DND-41 (cell line): Measurements from ENCODE around the gene ZC3H12C.
"Not testable (repeated sequence)": the region's sequence is repeated elsewhere in the genome, so short reads cannot be mapped to it uniquely, and the experiment has no call there.

Experiments
- ATAC-seq: fragments of 200-7000 bp; cut with Tn5 transposase; 3 replicates; pipeline ENCODE4 v1.9.1; 2021; ENCODE audit warnings: low read depth; ENCODE audit not compliant: insufficient read depth
- DNase-seq: peaks from one replicate; pipeline ENCODE4 v3.0.0-alpha.2; 2020
- H2AFZ ChIP-seq: 2 replicates; pipeline ENCODE4 v1.6.0; 2012; ENCODE audit warnings: low read depth, low read length
- H3K27ac ChIP-seq: 2 replicates; pipeline ENCODE4 v1.5.1; 2012; ENCODE audit warnings: low read length, inconsistent platforms
- H3K27me3 ChIP-seq: fragments of 200-600 bp; sonication (generic); 2 replicates; pipeline ENCODE4 v1.6.0; 2012; ENCODE audit warnings: low read length, mild to moderate bottlenecking, inconsistent platforms; ENCODE audit not compliant: insufficient read depth, poor library complexity
- H3K36me3 ChIP-seq: 2 replicates; pipeline ENCODE4 v1.5.1; 2012; ENCODE audit warnings: low read length, inconsistent platforms; ENCODE audit not compliant: insufficient read depth
- H3K4me1 ChIP-seq: 2 replicates; pipeline ENCODE4 v1.5.1; 2012; ENCODE audit warnings: mild to moderate bottlenecking, low read length; ENCODE audit not compliant: insufficient read depth
- H3K4me2 ChIP-seq: 2 replicates; pipeline ENCODE4 v1.6.0; 2012; ENCODE audit warnings: mild to moderate bottlenecking, moderate library complexity, low read length, inconsistent platforms; ENCODE audit not compliant: insufficient read depth
- H3K4me3 ChIP-seq, 2 experiments: fragments of 200-600 bp in 1 of 2; shearing (Covaris generic) in 1 of 2; 2 replicates each; pipeline ENCODE4 v1.5.1; 2012 to 2016; ENCODE audit warnings: inconsistent platforms in 2 of 2, low read length in 2 of 2, mild to moderate bottlenecking in 2 of 2, low read depth in 1 of 2, moderate library complexity in 1 of 2
- H3K79me2 ChIP-seq: 2 replicates; pipeline ENCODE4 v1.6.0; 2012; ENCODE audit warnings: low read length, inconsistent platforms; ENCODE audit not compliant: insufficient read depth
- H3K9ac ChIP-seq: 2 replicates; pipeline ENCODE4 v1.6.0; 2012; ENCODE audit warnings: low read depth, mild to moderate bottlenecking, inconsistent platforms, low read length, moderate library complexity
- H3K9me3 ChIP-seq: 2 replicates; pipeline ENCODE4 v1.5.1; 2012; ENCODE audit warnings: low read length, moderate library complexity, mild to moderate bottlenecking, inconsistent platforms; ENCODE audit not compliant: insufficient read depth, severe bottlenecking
- H4K20me1 ChIP-seq: 2 replicates; pipeline ENCODE4 v1.6.0; 2012; ENCODE audit warnings: low read length; ENCODE audit not compliant: insufficient read depth
- CTCF ChIP-seq: IDR thresholded peaks from 2 replicates; pipeline ENCODE4 v1.5.1; 2012; ENCODE audit warnings: borderline replicate concordance, low read length, moderate library complexity, mild to moderate bottlenecking; ENCODE audit not compliant: poor library complexity, severe bottlenecking; ENCODE audit errors: extremely low read depth
- EZH2 ChIP-seq: IDR thresholded peaks from 3 replicates; pipeline ENCODE4 v1.6.1; 2012; ENCODE audit warnings: borderline replicate concordance, low read depth, mild to moderate bottlenecking, moderate library complexity, low read length, inconsistent platforms; ENCODE audit not compliant: severe bottlenecking

Gene ZC3H12C

GRCh38 chr11:110194211-110194766, 101.1 kb downstream of the ZC3H12C start:
- H3K27me3 ChIP-seq, H3K4me3 ChIP-seq, ATAC-seq, H3K9ac ChIP-seq, DNase-seq, H3K36me3 ChIP-seq, H2AFZ ChIP-seq, H3K9me3 ChIP-seq, H3K27ac ChIP-seq, H3K79me2 ChIP-seq, H3K4me2 ChIP-seq, H3K4me1 ChIP-seq, H4K20me1 ChIP-seq: not testable (repeated sequence)

- H3K27me3 ChIP-seq: no peaks in the 10 kb centered on the region
- no peaks in the 10 kb centered on the region for H4K20me1 ChIP-seq
- no peak overlapping the region for H2AFZ ChIP-seq
- no peaks in the 10 kb centered on the region for H3K9me3 ChIP-seq
- H3K9ac ChIP-seq: no peak overlapping the region
- DNase-seq: no peak
- H3K4me1 ChIP-seq: no peaks in the 10 kb centered on the region
- no peak overlapping the region for H3K4me3 ChIP-seq
- TF ChIP-seq CTCF (no peak), EZH2 (no peak)
- no peak for ATAC-seq
- no peaks in the 10 kb centered on the region for H3K36me3 ChIP-seq
- H3K27ac ChIP-seq: no peak overlapping the region
- no peak overlapping the region for H3K4me2 ChIP-seq
- no peaks in the 10 kb centered on the region for H3K79me2 ChIP-seq
These were observed 103.1 kb downstream of the ZC3H12C start for GRCh38 chr11:110196241-110196754.

GRCh38 chr11:110196884-110197420, 103.8 kb downstream of the ZC3H12C start:
- ATAC-seq (no peak), DNase-seq (no peak)
- H3K79me2 ChIP-seq: no peaks in the 10 kb centered on the region
- no peak overlapping the region for H3K4me3 ChIP-seq
- no peak overlapping the region for H3K4me2 ChIP-seq
- H3K27ac ChIP-seq: no peak overlapping the region
- H4K20me1 ChIP-seq: no peaks in the 10 kb centered on the region
- no peaks in the 10 kb centered on the region for H3K4me1 ChIP-seq
- TF ChIP-seq EZH2: no peak
- TF ChIP-seq CTCF: no peak
- H3K36me3 ChIP-seq: no peaks in the 10 kb centered on the region
- no peaks in the 10 kb centered on the region for H3K9me3 ChIP-seq
- H2AFZ ChIP-seq: no peak overlapping the region
- no peaks in the 10 kb centered on the region for H3K27me3 ChIP-seq
- H3K9ac ChIP-seq: no peak overlapping the region

GRCh38 chr11:110198031-110198729, 105.0 kb downstream of the ZC3H12C start:
- H3K4me3 ChIP-seq: no peak overlapping the region
- H4K20me1 ChIP-seq: no peaks in the 10 kb centered on the region
- H3K27me3 ChIP-seq: no peaks in the 10 kb centered on the region
- ATAC-seq: no peak
- no peak overlapping the region for H2AFZ ChIP-seq
- H3K9ac ChIP-seq: no peak overlapping the region
- no peaks in the 10 kb centered on the region for H3K4me1 ChIP-seq
- TF ChIP-seq CTCF: no peak
- no peak for TF ChIP-seq EZH2
- no peaks in the 10 kb centered on the region for H3K79me2 ChIP-seq
- H3K36me3 ChIP-seq: no peaks in the 10 kb centered on the region
- H3K27ac ChIP-seq: no peak overlapping the region
- H3K4me2 ChIP-seq: no peak overlapping the region
- no peaks in the 10 kb centered on the region for H3K9me3 ChIP-seq
- DNase-seq: no peak
